ENCODE data around the gene NGLY1.

Gene NGLY1

GRCh38 chr3:25782938-25783660, at the start of gene NGLY1:
Gene NGLY1 (minus strand): TSS chr3:25783443. CDS start chr3:25783390, 53 bp downstream.
- peak; percentile 71 for DNase-seq (ENCODE audit: low spot score)

- DNase-seq (ENCODE audit: low spot score) = no peak
Observed at GRCh38 chr3:25831578-25831977, 48.3 kb upstream of the NGLY1 start.

- peak; percentile 24 for DNase-seq (ENCODE audit: low spot score)
Observed at GRCh38 chr3:25830373-25831280, 47.4 kb upstream of the NGLY1 start.

- no peak for DNase-seq (ENCODE audit: low spot score)
Observed at GRCh38 chr3:25826510-25826909, 43.3 kb upstream of the NGLY1 start.

- no peak for DNase-seq (ENCODE audit: low spot score)
Observed at GRCh38 chr3:25823314-25823713, 40.1 kb upstream of the NGLY1 start.

- no peak for DNase-seq (ENCODE audit: low spot score)
Observed at GRCh38 chr3:25821746-25822573, 38.7 kb upstream of the NGLY1 start.

- DNase-seq (ENCODE audit: low spot score) = no peak
Observed at GRCh38 chr3:25820816-25821486, 37.7 kb upstream of the NGLY1 start.

GRCh38 chr3:25820366-25820765, 37.1 kb upstream of the NGLY1 start:
- peak; percentile 32 for DNase-seq (ENCODE audit: low spot score)

- no peak for DNase-seq (ENCODE audit: low spot score)
Observed at GRCh38 chr3:25818335-25818734, 35.1 kb upstream of the NGLY1 start.

GRCh38 chr3:25817638-25818037, 34.4 kb upstream of the NGLY1 start:
- no peak for DNase-seq (ENCODE audit: low spot score)

- no peak for DNase-seq (ENCODE audit: low spot score)
Observed at GRCh38 chr3:25817107-25817506, 33.9 kb upstream of the NGLY1 start.

- no peak for DNase-seq (ENCODE audit: low spot score)
Observed at GRCh38 chr3:25812644-25813043, 29.4 kb upstream of the NGLY1 start.

- DNase-seq (ENCODE audit: low spot score) = no peak
Observed at GRCh38 chr3:25804676-25805075, 21.4 kb upstream of the NGLY1 start.

- no peak for DNase-seq (ENCODE audit: low spot score)
Observed at GRCh38 chr3:25803833-25804232, 20.6 kb upstream of the NGLY1 start.

- DNase-seq (ENCODE audit: low spot score) = no peak
Observed at GRCh38 chr3:25801786-25802185, 18.5 kb upstream of the NGLY1 start.

GRCh38 chr3:25789596-25790556, 6.6 kb upstream of the NGLY1 start, which contains the start of gene OXSM:
Gene OXSM (plus strand): TSS chr3:25790090. CDS start chr3:25791021, 931 bp downstream.
- peak; percentile 87 for DNase-seq (ENCODE audit: low spot score)

GRCh38 chr3:25789209-25789595, 6.0 kb upstream of the NGLY1 start:
- no peak for DNase-seq (ENCODE audit: low spot score)

- DNase-seq (ENCODE audit: low spot score) = no peak
Observed at GRCh38 chr3:25787689-25788088, 4.4 kb upstream of the NGLY1 start.

- no peak for DNase-seq (ENCODE audit: low spot score)
Observed at GRCh38 chr3:25785826-25786225, 2.6 kb upstream of the NGLY1 start.

- DNase-seq (ENCODE audit: low spot score) = no peak
Observed at GRCh38 chr3:25784971-25785370, 1.7 kb upstream of the NGLY1 start.

All from pons (tissue), 1 donor.